ENCODE measurements around the gene TECPR2.

The TECPR2 gene

GRCh38 chr14:102491786-102492530 is 129.2 kb downstream of the TECPR2 start:
- DNase-seq, result no peak
- no peaks in the 10 kb centered on the region for H3K36me3 Mint-ChIP-seq (ENCODE audit: low read depth)
- no peaks in the 10 kb centered on the region for H3K27me3 Mint-ChIP-seq
- H3K4me3 Mint-ChIP-seq, result no peak overlapping the region
- H3K4me1 Mint-ChIP-seq (ENCODE audit: low read depth), result no peaks in the 10 kb centered on the region
- no peak overlapping the region for H3K27ac Mint-ChIP-seq
- no peaks in the 10 kb centered on the region for H3K9me3 Mint-ChIP-seq

- no peaks in the 10 kb centered on the region for H3K4me1 Mint-ChIP-seq (ENCODE audit: low read depth)
- H3K9me3 Mint-ChIP-seq, result no peaks in the 10 kb centered on the region
- no peaks in the 10 kb centered on the region for H3K27me3 Mint-ChIP-seq
- no peak for DNase-seq
- H3K36me3 Mint-ChIP-seq (ENCODE audit: low read depth), result no peaks in the 10 kb centered on the region
- H3K27ac Mint-ChIP-seq, result no peak overlapping the region
- H3K4me3 Mint-ChIP-seq, result no peak overlapping the region
Observed at GRCh38 chr14:102492531-102492910, 129.8 kb downstream of the TECPR2 start.

- no peak overlapping the region for H3K27ac Mint-ChIP-seq
- H3K27me3 Mint-ChIP-seq, result no peaks in the 10 kb centered on the region
- no peak for DNase-seq
- H3K4me1 Mint-ChIP-seq (ENCODE audit: low read depth), result no peaks in the 10 kb centered on the region
- H3K9me3 Mint-ChIP-seq, result no peaks in the 10 kb centered on the region
- no peak overlapping the region for H3K4me3 Mint-ChIP-seq
- peaks cover 4% of the 10 kb centered on the region for H3K36me3 Mint-ChIP-seq (ENCODE audit: low read depth)
Observed at GRCh38 chr14:102493096-102493495, 130.4 kb downstream of the TECPR2 start.

GRCh38 chr14:102493585-102493984 is 130.8 kb downstream of the TECPR2 start:
- no peaks in the 10 kb centered on the region for H3K27me3 Mint-ChIP-seq
- H3K4me3 Mint-ChIP-seq, result no peak overlapping the region
- no peaks in the 10 kb centered on the region for H3K9me3 Mint-ChIP-seq
- H3K36me3 Mint-ChIP-seq (ENCODE audit: low read depth), result peaks cover 8% of the 10 kb centered on the region
- no peak for DNase-seq
- H3K4me1 Mint-ChIP-seq (ENCODE audit: low read depth), result no peaks in the 10 kb centered on the region
- H3K27ac Mint-ChIP-seq, result no peak overlapping the region

GRCh38 chr14:102495491-102496330 is 133.0 kb downstream of the TECPR2 start:
- H3K4me3 Mint-ChIP-seq, result no peak overlapping the region

GRCh38 chr14:102496331-102496691 is 133.6 kb downstream of the TECPR2 start:
- Mint-ChIP-seq H3K4me1 (ENCODE audit: low read depth) (peaks cover 9% of the 10 kb centered on the region), H3K36me3 (ENCODE audit: low read depth) (peaks cover 15% of the 10 kb centered on the region), H3K27me3 (no peaks in the 10 kb centered on the region), H3K27ac (no peak overlapping the region), H3K9me3 (no peaks in the 10 kb centered on the region), H3K4me3 (no peak overlapping the region)
- no peak for DNase-seq

More at GRCh38 chr14:102495491-102496330, 133.0 kb downstream of the TECPR2 start:
- H3K36me3 Mint-ChIP-seq (ENCODE audit: low read depth), result peaks cover 15% of the 10 kb centered on the region
- no peaks in the 10 kb centered on the region for H3K27me3 Mint-ChIP-seq
- no peak for DNase-seq
- peaks cover 8% of the 10 kb centered on the region for H3K4me1 Mint-ChIP-seq (ENCODE audit: low read depth)
- H3K9me3 Mint-ChIP-seq, result no peaks in the 10 kb centered on the region
- H3K27ac Mint-ChIP-seq, result no peak overlapping the region

GRCh38 chr14:102496958-102497744 is 134.4 kb downstream of the TECPR2 start:
- no peaks in the 10 kb centered on the region for H3K27me3 Mint-ChIP-seq
- H3K9me3 Mint-ChIP-seq, result no peaks in the 10 kb centered on the region
- no peak for DNase-seq
- H3K36me3 Mint-ChIP-seq (ENCODE audit: low read depth), result peaks cover 15% of the 10 kb centered on the region
- H3K27ac Mint-ChIP-seq, result no peak overlapping the region
- H3K4me3 Mint-ChIP-seq, result no peak overlapping the region
- peaks cover 9% of the 10 kb centered on the region for H3K4me1 Mint-ChIP-seq (ENCODE audit: low read depth)

GRCh38 chr14:102497998-102498677 is 135.4 kb downstream of the TECPR2 start:
- Mint-ChIP-seq H3K4me3 (no peak overlapping the region), H3K27me3 (no peaks in the 10 kb centered on the region), H3K36me3 (ENCODE audit: low read depth) (peaks cover 15% of the 10 kb centered on the region), H3K9me3 (no peaks in the 10 kb centered on the region), H3K4me1 (ENCODE audit: low read depth) (peaks cover 9% of the 10 kb centered on the region), H3K27ac (no peak overlapping the region)
- no peak for DNase-seq

- H3K27ac Mint-ChIP-seq, result no peak overlapping the region
- H3K9me3 Mint-ChIP-seq, result no peaks in the 10 kb centered on the region
- no peak overlapping the region for H3K4me3 Mint-ChIP-seq
- peaks cover 15% of the 10 kb centered on the region for H3K36me3 Mint-ChIP-seq (ENCODE audit: low read depth)
- DNase-seq, result no peak
- no peaks in the 10 kb centered on the region for H3K27me3 Mint-ChIP-seq
- H3K4me1 Mint-ChIP-seq (ENCODE audit: low read depth), result peaks cover 9% of the 10 kb centered on the region
Observed at GRCh38 chr14:102498678-102499265, 136.0 kb downstream of the TECPR2 start.

GRCh38 chr14:102499401-102500157 is 136.8 kb downstream of the TECPR2 start:
- peak overlapping the region; percentile 58 for H3K27ac Mint-ChIP-seq

GRCh38 chr14:102500158-102500662 is 137.5 kb downstream of the TECPR2 start:
- Mint-ChIP-seq H3K9me3 (no peaks in the 10 kb centered on the region), H3K27ac (peak overlapping the region; percentile 80), H3K27me3 (no peaks in the 10 kb centered on the region), H3K36me3 (ENCODE audit: low read depth) (peaks cover 15% of the 10 kb centered on the region), H3K4me3 (no peak overlapping the region), H3K4me1 (ENCODE audit: low read depth) (peaks cover 9% of the 10 kb centered on the region)
- no peak for DNase-seq

More at GRCh38 chr14:102499401-102500157, 136.8 kb downstream of the TECPR2 start:
- peaks cover 9% of the 10 kb centered on the region for H3K4me1 Mint-ChIP-seq (ENCODE audit: low read depth)
- no peak for DNase-seq
- H3K9me3 Mint-ChIP-seq, result no peaks in the 10 kb centered on the region
- no peaks in the 10 kb centered on the region for H3K27me3 Mint-ChIP-seq
- H3K4me3 Mint-ChIP-seq, result no peak overlapping the region
- peaks cover 15% of the 10 kb centered on the region for H3K36me3 Mint-ChIP-seq (ENCODE audit: low read depth)

GRCh38 chr14:102500713-102501112 is 138.0 kb downstream of the TECPR2 start:
- Mint-ChIP-seq H3K27me3 (no peaks in the 10 kb centered on the region), H3K9me3 (no peaks in the 10 kb centered on the region), H3K4me3 (no peak overlapping the region), H3K4me1 (ENCODE audit: low read depth) (peaks cover 9% of the 10 kb centered on the region), H3K36me3 (ENCODE audit: low read depth) (peaks cover 15% of the 10 kb centered on the region), H3K27ac (peak overlapping the region; percentile 80)
- no peak for DNase-seq

- no peaks in the 10 kb centered on the region for H3K9me3 Mint-ChIP-seq
- H3K36me3 Mint-ChIP-seq (ENCODE audit: low read depth), result peaks cover 20% of the 10 kb centered on the region
- H3K27me3 Mint-ChIP-seq, result no peaks in the 10 kb centered on the region
- H3K4me3 Mint-ChIP-seq, result no peak overlapping the region
- peaks cover 9% of the 10 kb centered on the region for H3K4me1 Mint-ChIP-seq (ENCODE audit: low read depth)
- no peak overlapping the region for H3K27ac Mint-ChIP-seq
- no peak for DNase-seq
Observed at GRCh38 chr14:102501751-102502315, 139.1 kb downstream of the TECPR2 start.
